Measurements from ENCODE around the gene KIAA1549. TPM values are rescaled to one million over a fixed set of nuclear protein-coding genes. Genes with fewer than 3 reads are reported as not detected.

The KIAA1549 gene
- total and polyA plus RNA-seq, 3 donors from 2014 or later = 4.4 to 8.0 (median 7.4) TPM

- peak overlapping the region in 1 of 2 donors; percentile 35 for H3K4me3 ChIP-seq
- WGBS, 2 donors = 57 to 58% methylated on average over 20 of the region's 20 CpGs
Measured at GRCh38 chr7:138843632-138844580, 137.3 kb downstream of the KIAA1549 start.

GRCh38 chr7:138842111-138842510 lies 139.1 kb downstream of the KIAA1549 start:
- DNase-seq = no peak
- Histone ChIP-seq H3K27me3 (no peaks in the 10 kb centered on the region), H3K4me3 (no peak overlapping the region), H3K4me1 (no peaks in the 10 kb centered on the region), H3K9me3 (no peaks in the 10 kb centered on the region), H3K36me3 (ENCODE audit: low read depth, missing control alignments) (no peaks in the 10 kb centered on the region), H3K27ac (no peak overlapping the region)
- intact Hi-C loops (cut with DNase I; ENCODE audit: low total_unique reads) = no loop called here
- TF ChIP-seq CTCF (IDR thresholded peaks at IDR 0.05) (no peak), POLR2A (IDR thresholded peaks at IDR 0.05) (no peak)
- 89 to 100% methylated on average over 7 to 12 of the region's 12 CpGs for WGBS, 2 donors

More at GRCh38 chr7:138843632-138844580, 137.3 kb downstream of the KIAA1549 start:
- TF ChIP-seq CTCF (IDR thresholded peaks at IDR 0.05) (no peak), POLR2A (IDR thresholded peaks at IDR 0.05) (no peak)
- no peaks in the 10 kb centered on the region for H3K27me3 ChIP-seq
- H3K4me1 ChIP-seq = no peaks in the 10 kb centered on the region
- peak; percentile 31 for DNase-seq
- no peak overlapping the region for H3K27ac ChIP-seq
- no peaks in the 10 kb centered on the region for H3K36me3 ChIP-seq (ENCODE audit: low read depth, missing control alignments)
- intact Hi-C loops (cut with DNase I; ENCODE audit: low total_unique reads) = no loop called here
- no peaks in the 10 kb centered on the region for H3K9me3 ChIP-seq

GRCh38 chr7:138838166-138838565 lies 143.0 kb downstream of the KIAA1549 start:
- no peaks in the 10 kb centered on the region for H3K27me3 ChIP-seq
- TF ChIP-seq CTCF (IDR thresholded peaks at IDR 0.05) (no peak), POLR2A (IDR thresholded peaks at IDR 0.05) (no peak)
- DNase-seq = no peak
- H3K4me3 ChIP-seq = no peak overlapping the region
- H3K9me3 ChIP-seq = no peaks in the 10 kb centered on the region
- no peak overlapping the region for H3K27ac ChIP-seq
- no peaks in the 10 kb centered on the region for H3K4me1 ChIP-seq
- intact Hi-C loops (cut with DNase I; ENCODE audit: low total_unique reads) = no loop called here
- WGBS, 2 donors = 69 to 77% methylated on average over 9 of the region's 9 CpGs
- H3K36me3 ChIP-seq (ENCODE audit: low read depth, missing control alignments) = no peaks in the 10 kb centered on the region

GRCh38 chr7:138837627-138838026 lies 143.6 kb downstream of the KIAA1549 start:
- no peak for TF ChIP-seq CTCF (IDR thresholded peaks at IDR 0.05)
- TF ChIP-seq POLR2A (IDR thresholded peaks at IDR 0.05) = no peak
- Histone ChIP-seq H3K9me3 (no peaks in the 10 kb centered on the region), H3K4me3 (no peak overlapping the region), H3K36me3 (ENCODE audit: low read depth, missing control alignments) (no peaks in the 10 kb centered on the region), H3K27ac (no peak overlapping the region), H3K27me3 (no peaks in the 10 kb centered on the region), H3K4me1 (no peaks in the 10 kb centered on the region)
- intact Hi-C loops (cut with DNase I; ENCODE audit: low total_unique reads) = no loop called here
- DNase-seq = no peak
- WGBS, 2 donors = 52 to 62% methylated on average over 7 to 13 of the region's 13 CpGs

Measured in testis (tissue), 3 donors.